Uterus (tissue), 2 donors: ENCODE data around the gene SMARCA4.

Source experiments
- CTCF ChIP-seq, 4 experiments: fragments of 200-600 bp in 2 of 4; fragments of 450-650 bp in 2 of 4; sonication (generic) in 2 of 4; IDR thresholded peaks; one replicate each; pipeline ENCODE4 v1.5.1; 2016 to 2019; ENCODE audit warnings: antibody characterized with exemption in 4 of 4, mild to moderate bottlenecking in 2 of 4, moderate library complexity in 1 of 4
- POLR2A ChIP-seq, 2 donors: fragments of 450-650 bp; IDR thresholded peaks; one replicate each; pipeline ENCODE4 v1.6.1; 2016; ENCODE audit warnings: antibody characterized with exemption in 2 of 2, mild to moderate bottlenecking in 1 of 2, moderate library complexity in 1 of 2

GRCh38 chr19:11053817-11054195, 93.0 kb downstream of the SMARCA4 start:
- TF ChIP-seq CTCF (IDR thresholded peaks at IDR 0.05) (no peak), POLR2A (IDR thresholded peaks at IDR 0.05) (no peak)
